IPS DF 19.7 (cell line): ENCODE results near the gene SLC25A48.

ENCODE experiments used
- DNase-seq: peaks from one replicate; pipeline ENCODE4 v3.0.0-alpha.2; 2013; ENCODE audit warnings: low read depth, low spot score

SLC25A48 gene

GRCh38 chr5:135920199-135920598 is 85.7 kb downstream of the SLC25A48 start:
- DNase-seq, result no peak

- DNase-seq, result no peak
Measured at GRCh38 chr5:135921388-135921787, 86.9 kb downstream of the SLC25A48 start.

- DNase-seq, result peak; percentile 17
Measured at GRCh38 chr5:135930029-135930948, 95.8 kb downstream of the SLC25A48 start.

GRCh38 chr5:135930949-135931295 is 96.5 kb downstream of the SLC25A48 start:
- no peak for DNase-seq

- DNase-seq, result no peak
Measured at GRCh38 chr5:135934939-135935338, 100.5 kb downstream of the SLC25A48 start.

GRCh38 chr5:135937245-135937911 is 102.9 kb downstream of the SLC25A48 start:
- DNase-seq, result no peak
